GM12801 (cell line): ENCODE data around the gene ME3.

Experiments
- TF ChIP-seq, protein P1 (sequence below): IDR thresholded peaks from one replicate; pipeline ENCODE4 v1.5.1; 2011; ENCODE audit warnings: control low read depth; ENCODE audit not compliant: insufficient read length; ENCODE audit errors: extremely low read depth

ME3 gene

DNA sequence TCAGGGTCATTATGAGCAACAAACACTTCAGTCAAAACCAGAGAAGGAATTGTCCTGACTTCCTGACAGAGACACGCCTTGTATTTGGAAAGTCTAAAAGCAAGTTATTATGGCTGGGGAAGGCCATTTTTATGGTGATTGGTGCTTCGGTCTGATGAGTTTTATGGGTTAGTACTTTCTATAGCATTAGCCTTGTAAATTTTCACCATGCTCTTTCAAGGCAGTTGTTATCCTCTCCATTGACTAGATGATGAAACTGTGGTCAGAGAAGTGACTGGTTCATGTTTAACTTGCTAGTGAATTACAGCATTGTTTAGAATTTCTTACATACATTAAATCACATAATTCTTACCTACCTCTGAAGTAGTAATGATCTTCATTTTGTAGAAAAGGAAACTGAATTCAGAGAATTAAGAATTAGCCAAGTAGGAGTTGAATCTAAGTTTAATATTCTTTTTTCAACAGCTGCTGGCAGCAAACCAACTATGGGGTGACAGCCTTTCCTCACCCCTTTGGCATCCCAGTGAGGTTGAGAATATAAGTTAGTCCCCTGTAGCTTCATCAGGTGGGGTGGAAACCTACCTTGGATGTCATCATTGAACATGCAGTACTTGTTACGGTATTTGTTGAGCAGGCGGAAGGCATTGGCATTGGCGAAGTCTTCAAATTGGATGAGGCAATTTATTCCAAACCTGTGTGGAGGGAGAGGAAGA lies 207.8 kb downstream of the ME3 start:
- TF ChIP-seq, protein P1, sequence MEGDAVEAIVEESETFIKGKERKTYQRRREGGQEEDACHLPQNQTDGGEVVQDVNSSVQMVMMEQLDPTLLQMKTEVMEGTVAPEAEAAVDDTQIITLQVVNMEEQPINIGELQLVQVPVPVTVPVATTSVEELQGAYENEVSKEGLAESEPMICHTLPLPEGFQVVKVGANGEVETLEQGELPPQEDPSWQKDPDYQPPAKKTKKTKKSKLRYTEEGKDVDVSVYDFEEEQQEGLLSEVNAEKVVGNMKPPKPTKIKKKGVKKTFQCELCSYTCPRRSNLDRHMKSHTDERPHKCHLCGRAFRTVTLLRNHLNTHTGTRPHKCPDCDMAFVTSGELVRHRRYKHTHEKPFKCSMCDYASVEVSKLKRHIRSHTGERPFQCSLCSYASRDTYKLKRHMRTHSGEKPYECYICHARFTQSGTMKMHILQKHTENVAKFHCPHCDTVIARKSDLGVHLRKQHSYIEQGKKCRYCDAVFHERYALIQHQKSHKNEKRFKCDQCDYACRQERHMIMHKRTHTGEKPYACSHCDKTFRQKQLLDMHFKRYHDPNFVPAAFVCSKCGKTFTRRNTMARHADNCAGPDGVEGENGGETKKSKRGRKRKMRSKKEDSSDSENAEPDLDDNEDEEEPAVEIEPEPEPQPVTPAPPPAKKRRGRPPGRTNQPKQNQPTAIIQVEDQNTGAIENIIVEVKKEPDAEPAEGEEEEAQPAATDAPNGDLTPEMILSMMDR: no peak

DNA sequence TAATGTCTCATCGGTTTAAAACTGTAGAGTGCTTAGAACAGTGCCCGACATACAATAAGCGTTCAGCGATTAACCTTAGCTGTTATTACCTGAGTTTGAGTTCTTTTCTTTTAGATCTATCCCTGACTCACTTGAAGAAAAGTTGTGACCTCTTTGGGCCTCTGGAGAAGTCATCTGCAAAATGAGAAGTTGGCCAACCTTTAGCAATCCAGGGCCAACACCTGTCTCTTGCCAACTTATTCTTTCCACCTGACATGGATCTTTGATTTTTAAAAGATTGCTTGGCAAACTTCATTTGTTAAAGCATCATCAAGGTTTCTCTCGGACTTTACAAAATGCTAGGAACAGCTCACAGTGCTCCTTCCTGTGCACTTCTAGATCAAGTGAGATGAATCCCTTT lies 208.5 kb downstream of the ME3 start:
- TF ChIP-seq, protein P1: no peak

GRCh38 chr11:86463120-86463519 lies 209.3 kb downstream of the ME3 start:
- TF ChIP-seq, protein P1: no peak

DNA sequence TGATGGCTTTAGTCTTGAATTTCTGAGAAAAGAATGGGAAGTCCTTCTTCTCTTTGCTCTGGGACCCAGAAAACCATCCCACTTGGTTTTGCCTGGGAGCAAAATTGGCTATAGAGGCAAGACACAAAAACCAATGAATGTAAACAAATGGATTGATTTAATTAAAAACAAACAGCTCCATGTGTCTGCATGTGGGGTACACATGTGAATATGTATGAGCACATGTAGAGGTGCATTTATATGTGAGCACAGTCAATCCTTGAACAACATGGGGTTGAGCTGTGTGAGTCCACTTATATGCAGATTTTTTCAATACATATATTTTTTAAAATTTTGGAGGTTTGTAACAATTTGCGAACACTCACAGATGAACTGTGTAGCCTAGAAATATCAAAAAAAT lies 210.5 kb downstream of the ME3 start:
- TF ChIP-seq, protein P1: no peak

- TF ChIP-seq, protein P1: no peak
Measured at GRCh38 chr11:86460461-86461385, 211.7 kb downstream of the ME3 start.

GRCh38 chr11:86459682-86460460 lies 212.5 kb downstream of the ME3 start:
- TF ChIP-seq, protein P1: no peak

- TF ChIP-seq, protein P1: no peak
Measured at GRCh38 chr11:86459002-86459385, 213.4 kb downstream of the ME3 start.
